ENCODE data around the gene NTSR1.

Gene NTSR1

DNA sequence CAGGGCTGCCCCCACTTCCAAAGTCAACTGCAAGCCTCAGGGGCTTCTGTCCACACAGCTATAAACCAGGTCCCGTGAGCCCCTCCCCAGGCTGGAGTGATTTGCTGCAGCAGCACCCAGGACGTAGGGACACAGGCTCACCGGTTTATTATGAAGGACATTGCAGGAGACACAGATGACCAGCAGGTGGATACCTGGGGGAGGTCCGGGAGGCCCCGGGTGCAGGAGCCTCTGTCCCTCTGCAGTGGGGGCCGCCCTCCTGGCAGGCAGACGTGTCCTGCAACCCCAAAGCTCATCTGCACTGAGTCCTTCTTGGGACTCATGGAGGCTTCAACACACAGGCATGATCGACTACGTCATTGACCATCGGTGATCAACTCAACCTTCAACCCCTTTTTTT is 14.5 kb upstream of the NTSR1 start:
- DNase-seq (ENCODE audit: low spot score), result no peak

DNA sequence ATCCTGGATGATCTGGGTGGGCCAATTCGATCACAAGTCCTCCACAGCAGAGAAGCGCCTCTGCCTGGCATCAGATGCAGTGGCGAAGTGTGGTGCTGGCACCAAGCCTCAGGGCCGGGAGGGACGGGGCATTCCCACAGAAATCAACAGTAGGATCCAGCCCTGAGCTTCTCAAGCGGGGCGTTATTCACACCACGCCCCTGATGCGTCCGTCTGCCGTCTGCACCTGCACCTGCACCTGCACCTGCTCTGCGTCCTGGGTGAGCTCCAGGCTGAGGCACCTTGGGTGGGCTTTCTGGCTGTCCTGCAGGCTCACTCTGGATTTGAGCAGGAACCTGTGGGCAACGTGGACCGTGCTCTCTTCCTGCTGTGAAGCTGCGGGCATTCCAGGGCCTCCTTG is 13.8 kb upstream of the NTSR1 start:
- DNase-seq (ENCODE audit: low spot score), result no peak

DNA sequence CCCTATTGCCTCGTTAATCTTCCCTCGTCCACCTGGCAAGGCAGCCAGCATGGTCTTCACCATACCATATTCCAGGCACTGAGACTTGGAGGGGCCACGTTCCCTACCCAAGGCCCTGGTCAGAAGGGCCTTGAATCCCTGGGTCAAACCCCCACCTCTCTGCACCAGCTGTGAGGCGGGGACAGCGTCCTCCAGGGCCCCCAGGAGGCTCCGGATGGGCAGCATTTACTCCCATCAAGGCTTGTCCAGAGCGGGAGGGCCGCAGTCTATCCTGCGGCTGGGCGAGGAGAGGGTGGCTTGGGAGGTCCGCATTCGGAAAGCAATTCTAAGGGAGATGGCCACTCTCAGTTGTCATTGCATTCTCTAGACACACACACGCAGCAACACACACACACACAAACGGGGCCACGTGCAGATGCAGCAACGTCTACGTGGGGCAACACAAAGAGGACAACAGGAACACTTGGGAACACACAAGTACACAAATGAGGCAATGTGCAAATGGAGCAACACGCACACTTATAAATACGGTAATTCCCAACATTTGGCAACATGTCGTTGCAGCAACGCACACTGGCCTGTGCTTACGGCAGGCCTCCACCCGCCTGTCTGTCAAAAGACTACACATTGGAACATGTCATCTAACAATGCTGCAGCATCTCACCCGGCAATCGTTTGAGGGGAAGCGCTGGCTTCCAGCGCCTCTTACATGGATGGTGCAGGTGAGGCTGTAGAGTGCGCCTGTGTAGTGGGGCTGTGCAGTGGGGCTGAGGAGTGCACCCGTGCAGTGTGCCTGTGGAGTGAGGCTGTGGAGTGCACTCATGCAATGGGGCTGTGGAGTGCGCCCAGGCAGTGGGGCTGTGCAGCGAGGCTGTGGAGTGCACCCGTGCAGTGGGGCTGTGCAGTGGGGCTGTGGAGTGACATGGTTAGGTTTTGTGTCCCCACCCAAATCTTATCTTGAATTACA is 12.9 kb upstream of the NTSR1 start:
- DNase-seq (ENCODE audit: low spot score), result no peak

DNA sequence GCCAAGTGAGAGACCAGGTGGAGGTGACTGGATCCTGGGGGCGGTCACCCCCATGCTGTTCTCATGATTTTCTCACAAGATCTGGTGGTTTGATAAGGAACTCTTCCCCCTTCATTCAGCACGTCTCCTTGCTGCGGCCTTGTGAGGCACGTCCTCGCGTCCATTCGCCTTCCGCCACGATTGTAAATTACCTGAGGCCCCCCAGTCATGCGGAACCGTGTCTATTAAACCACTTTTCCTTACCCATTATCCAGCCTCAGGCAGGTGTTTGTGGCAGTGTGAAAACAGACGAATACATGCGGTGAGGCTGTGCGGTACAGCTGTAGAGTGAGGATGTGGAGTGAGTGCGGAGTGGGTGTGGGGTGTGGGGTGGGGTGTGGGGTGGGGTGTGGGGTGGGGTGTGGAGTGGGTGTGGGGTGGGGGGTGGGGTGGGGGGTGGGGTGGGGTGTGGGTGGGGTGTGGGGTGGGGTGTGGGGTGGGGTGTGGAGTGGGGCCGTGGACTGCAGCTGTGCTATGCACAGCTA is 12.1 kb upstream of the NTSR1 start:
- DNase-seq (ENCODE audit: low spot score), result no peak

DNA sequence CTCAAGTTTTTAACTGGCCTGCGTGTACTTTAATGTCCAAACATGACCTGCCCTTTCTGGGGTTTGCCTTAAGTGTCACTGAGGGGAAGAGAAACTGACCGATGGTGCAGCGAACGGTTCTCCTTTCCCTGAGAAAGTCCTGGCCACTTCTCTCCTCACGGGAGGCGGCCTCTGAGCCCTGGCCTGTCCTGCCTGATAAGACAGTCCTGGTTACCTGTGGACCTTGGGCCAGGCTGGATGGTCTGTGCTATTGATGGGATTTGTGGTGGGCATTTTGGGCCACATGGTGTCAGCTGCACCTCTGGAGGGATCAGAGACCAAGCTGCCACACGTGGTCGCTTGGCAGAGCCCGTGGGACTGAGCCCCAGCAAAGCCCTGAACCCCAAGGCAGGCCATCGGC is 11.6 kb upstream of the NTSR1 start:
- DNase-seq (ENCODE audit: low spot score), result no peak

DNA sequence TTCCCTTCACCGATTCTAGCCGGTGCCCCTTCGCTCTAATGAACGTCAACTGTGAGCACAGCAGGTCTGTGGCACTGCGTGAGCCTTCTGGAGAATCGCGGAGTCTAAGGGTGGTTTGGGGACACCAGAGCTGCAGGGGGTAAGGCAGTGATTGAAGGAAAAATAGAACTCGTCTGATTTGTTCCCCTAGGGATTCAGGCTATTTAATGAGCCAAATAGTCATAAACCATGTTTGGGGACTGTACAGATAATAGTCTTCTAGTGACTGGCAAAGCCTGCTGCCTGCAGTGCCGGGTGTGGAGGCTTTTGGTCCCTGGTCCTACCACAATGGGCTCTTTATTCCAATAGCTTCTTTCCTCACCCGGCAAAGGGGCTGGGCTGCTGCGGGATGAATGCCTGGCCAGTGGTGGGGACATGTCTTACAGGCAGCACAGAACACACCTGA is 11.1 kb upstream of the NTSR1 start:
- DNase-seq (ENCODE audit: low spot score), result no peak

DNA sequence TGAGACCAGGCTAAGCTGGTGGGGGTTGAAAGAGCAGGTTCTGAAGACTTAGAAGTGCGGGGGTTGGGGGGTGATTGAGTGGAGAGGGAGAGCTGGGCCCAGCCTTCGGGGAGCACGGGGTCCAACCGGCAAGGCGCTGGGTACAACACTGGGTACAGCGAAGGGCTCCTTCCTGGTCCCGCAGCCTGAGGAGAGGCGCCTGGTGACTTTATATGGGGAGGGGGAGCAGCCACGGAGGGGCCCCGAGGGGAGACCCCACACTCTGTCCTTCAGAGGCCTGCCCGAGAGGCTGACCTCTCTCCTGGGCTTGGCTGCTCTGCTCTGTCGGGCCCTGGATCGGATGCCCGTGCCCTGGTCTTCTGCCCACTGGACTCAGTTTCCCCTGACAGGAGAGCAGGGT is 10.4 kb upstream of the NTSR1 start:
- no peak for DNase-seq (ENCODE audit: low spot score)

DNA sequence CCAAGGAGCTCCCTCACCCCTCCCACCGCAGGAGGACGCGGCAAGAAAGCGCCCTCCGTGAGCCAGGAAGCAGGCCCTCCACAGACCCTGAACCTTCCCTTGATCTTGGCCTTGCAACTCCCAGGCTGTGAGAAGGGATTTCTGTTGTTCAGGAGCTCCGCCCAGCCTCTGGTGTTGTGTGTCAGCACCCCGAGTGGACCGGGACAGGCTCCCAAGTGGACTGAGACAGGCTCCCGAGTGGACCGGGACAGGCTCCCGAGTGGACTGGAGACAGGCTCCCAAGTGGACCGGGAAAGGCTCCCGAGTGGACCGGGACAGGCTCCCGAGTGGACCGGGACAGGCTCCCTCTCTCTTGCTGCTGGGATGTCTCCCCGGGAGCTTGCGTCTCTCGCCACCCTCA is 9.3 kb upstream of the NTSR1 start:
- DNase-seq (ENCODE audit: low spot score), result no peak

DNA sequence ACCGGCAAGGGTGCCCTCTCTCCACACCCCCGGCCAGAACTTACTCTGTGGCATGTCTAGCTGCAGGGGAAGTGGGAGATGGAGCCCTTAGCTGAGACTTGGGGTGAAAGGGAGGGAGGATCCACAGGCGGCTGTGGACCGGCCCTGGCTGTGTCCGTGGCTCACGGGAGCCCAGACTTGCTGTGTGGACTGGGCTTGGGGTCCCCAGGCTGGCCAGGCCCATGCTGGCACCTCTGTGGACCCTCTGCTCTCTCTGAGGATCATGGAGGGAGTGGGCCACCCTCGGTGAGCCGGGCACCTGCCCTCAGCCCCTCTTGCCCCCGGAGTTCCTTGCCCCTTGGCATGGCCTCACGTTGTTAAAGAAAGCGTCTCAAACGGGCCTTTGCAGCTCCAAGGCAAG is 8.9 kb upstream of the NTSR1 start:
- DNase-seq (ENCODE audit: low spot score), result no peak

DNA sequence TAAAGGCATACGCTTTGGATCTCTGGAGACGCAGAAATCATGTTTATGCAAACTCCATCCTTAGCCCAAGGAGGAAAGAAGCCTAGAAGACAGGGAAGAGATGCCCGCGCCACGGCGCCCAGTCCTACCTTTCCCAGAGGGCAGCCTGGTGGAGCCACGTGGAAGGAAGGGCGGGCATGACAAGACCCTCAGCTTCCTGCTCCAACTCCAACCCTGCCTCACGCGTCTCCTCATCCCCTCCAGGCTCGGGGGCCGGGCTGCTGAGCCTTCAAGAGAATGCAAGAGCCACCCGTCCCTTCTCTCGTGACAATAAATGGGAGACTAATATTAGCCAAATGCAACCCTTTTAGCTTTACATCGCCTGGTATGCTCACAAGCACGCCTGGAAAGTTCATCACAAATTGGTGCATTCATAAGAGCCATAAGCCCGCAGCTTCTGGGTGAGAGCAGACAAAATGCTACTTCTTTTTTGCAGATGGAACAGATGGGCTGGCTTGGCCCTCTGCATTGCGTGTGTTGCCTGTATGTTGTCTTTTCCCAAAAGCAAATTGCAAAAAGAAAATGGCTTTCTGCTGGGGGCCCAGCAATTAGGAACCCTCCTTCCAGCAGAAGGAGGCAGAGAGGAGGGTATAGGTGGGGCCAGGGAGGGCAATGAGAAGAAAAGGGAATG is 8.2 kb upstream of the NTSR1 start:
- no peak for DNase-seq (ENCODE audit: low spot score)

DNA sequence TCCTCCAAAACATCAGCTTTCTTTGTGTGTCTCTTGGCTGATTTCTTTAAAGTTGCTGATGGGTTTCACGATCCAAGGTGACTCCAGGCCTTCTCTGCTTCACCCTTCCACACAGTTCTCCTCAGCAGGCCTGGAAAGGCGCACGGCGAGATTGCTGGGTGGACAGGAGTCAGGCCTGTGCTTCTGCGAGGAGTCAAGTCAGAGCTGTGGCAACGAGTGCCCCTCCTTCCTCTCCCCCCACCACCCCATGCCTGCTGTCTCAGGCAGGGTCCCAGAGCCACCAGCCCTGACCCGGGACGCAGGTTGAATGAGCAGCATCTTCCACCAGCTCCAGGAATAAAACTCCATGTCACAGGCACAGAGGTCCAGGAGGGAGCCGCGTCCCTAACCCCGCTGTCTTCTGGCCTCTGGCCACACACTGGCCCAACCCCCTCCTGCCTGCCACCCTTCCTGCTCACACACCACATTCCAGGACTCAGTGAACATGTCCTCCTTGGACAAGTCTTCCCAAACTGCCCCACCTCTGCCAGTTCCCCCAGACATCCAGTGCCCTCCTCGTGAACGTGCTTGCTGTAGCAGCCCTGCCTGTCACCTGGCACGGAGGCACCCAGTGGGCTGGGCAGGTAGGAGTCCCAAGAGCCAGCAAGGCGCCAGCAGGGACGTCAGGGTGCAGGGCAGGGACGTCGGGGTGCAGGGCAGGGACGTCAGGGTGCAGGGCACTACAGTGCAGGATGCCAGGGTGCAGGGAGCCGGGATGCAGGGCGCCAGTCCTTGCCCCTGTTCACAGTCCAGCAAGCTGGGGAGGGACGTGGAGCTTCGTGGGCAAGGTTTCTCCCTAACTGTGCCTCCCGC is 7.2 kb upstream of the NTSR1 start:
- no peak for DNase-seq (ENCODE audit: low spot score)

DNA sequence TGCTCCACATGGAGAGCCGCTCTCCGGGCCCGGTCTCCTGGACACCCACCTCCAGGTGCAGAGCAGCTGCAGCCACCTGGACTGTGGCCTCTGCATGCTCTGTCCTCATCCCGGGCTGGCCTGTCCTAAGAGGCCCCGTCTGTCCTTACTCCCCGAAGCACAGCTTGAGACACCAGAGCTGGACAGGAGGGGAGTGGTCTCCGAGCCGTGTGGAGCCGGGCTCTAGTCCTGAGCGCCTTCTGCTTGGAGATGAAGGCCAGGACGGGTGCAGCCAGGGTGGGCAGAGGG is 6.7 kb upstream of the NTSR1 start:
- DNase-seq (ENCODE audit: low spot score), result no peak

DNA sequence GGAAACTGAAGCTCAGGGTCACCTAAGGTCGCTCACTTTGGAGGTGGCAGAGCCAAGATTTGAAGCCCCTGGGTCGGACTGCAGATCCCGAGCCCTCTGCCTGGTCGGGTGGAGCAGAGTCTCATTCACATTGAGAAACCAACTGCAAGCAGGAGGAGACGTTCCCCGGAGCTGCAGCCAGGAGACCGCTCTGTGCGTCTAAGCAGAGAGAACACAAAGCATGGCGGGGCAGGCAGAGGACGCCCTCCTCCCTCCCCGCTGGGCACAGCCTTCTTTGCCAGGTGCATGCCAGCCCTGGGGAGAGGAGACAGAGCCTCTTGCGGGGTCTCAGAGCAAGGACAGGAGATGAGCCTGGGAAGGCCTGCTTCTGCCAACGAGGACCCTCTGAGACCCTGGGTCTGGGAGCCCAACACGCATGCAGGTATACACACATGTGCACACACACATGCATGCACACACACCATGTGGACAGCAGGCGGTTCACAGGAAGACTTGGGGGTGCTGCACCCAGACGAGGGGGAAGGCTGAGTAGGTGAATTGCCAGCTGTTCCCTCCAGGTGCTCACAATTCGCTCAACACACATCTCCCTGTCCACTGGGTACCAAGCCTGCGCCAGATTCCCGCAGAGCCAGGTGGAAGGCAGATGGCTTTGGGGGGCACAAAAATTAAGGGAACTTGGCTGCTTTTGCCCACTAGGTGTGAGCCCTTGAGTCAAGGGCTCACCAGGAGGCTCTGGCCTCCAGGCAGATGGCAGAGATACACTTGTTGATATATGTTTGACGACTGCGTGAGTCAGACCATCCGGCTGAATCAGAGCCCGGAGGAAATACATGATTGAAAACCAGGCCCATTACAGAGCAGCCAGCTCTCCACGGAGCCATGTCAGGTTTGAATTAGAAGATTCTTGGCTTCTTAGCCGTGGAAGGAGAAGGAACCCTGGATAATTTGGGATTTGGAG is 5.5 kb upstream of the NTSR1 start:
- DNase-seq (ENCODE audit: low spot score), result peak; percentile 91

DNA sequence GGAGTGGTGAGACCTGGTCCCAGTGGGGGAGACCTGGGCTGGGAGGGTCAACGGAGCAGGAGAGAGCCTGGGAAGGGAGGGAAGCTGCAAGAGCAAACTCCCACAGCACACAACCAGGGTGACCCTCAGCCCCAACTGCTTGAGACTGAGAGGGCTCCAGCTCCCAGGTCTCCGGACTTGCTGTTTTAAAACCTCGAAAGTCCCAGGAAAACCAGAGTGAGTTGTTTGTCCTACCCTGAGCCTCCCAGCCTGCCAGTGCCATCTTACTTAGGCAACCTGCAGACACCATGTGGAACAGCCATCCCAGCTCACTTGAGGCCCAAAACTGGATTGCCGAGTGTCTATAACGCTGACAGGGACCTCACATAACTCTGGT is 4.8 kb upstream of the NTSR1 start:
- no peak for DNase-seq (ENCODE audit: low spot score)

DNA sequence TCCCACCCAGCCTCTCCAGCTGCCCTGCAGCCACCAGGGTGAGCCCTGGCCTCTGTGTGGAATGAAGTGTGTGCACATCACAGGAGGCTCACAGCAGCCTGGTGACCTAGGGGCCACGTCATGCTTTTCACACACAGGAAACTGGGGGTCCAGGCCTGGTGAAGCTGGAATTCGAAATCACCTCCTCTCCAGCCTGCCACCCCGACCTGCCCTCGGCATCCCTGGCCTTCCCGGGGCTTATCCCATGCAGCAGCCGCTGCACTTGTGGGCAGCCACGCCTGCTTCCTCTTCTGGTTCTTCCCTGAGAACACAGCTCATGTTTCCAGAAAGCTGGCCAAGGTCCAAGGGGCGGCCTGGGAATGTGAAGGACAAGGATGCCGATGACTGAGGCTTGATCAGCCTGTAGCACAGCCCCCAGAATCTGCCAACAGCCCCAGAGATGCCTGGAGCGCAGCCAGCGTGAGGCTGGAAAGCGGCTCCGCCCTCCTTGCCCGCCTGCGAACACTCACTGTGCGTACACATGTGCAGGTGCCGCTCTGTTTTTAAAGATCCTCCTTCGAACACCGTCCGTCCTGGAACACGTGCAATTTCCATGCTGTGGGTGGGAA is 4.2 kb upstream of the NTSR1 start:
- peak; percentile 92 for DNase-seq (ENCODE audit: low spot score)

DNA sequence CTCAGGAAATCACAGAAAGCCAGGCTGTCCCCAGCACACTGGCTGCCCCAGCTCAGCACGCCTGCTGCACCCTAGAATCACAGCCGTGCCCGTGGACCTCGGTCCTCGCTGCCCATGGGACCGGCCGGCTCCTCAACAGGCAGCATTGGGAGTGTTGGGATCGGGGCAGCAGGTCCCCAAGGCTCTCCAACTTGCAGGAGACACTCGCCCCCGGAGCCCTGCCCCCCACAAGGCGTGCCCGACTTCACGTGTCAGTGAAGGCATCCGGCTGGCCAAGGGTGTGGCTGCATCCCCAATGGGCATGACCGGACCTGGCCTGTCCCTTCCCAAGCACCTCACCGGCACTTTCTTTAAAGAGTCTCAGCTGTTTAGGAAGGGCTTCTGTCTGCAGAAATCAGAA is 3.0 kb upstream of the NTSR1 start:
- DNase-seq (ENCODE audit: low spot score), result no peak

DNA sequence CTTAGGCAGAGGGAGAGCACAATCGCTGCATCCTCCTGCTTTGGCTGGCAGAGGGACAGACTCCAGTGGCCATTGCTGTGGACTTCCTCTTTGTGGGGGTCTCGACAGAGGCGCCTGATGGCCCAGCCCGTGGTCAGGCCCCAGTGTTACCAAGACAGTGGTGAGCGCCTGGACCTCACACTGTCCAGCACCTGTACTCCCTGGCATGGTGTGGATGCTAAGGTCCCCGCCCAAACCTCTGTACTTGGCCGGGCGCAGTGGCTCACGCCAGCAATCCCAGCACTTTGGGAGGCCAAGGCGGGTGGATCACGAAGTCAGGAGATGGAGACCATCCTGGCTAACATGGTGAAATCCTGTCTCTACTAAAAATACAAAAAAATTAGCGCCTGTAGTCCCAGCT is 2.3 kb upstream of the NTSR1 start:
- no peak for DNase-seq (ENCODE audit: low spot score)

DNA sequence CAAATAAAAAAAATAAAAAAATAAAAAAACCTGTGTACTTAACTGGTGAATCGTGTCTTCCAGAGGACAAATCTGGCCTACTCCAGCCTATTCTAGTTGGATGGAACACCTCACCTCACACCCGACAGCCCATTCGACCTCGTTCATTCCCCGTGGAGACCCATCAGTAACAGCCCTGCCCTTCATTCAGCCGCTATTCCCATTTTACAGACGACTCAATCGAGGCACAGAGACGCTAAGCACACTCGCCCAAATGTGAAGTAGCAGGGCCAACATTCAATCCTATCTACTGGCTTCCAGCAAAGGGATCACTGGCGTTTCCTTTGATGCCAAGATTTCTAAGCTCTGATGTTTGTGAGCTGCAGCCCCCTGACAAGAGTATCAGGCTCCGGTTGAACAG is 1.8 kb upstream of the NTSR1 start:
- no peak for DNase-seq (ENCODE audit: low spot score)

DNA sequence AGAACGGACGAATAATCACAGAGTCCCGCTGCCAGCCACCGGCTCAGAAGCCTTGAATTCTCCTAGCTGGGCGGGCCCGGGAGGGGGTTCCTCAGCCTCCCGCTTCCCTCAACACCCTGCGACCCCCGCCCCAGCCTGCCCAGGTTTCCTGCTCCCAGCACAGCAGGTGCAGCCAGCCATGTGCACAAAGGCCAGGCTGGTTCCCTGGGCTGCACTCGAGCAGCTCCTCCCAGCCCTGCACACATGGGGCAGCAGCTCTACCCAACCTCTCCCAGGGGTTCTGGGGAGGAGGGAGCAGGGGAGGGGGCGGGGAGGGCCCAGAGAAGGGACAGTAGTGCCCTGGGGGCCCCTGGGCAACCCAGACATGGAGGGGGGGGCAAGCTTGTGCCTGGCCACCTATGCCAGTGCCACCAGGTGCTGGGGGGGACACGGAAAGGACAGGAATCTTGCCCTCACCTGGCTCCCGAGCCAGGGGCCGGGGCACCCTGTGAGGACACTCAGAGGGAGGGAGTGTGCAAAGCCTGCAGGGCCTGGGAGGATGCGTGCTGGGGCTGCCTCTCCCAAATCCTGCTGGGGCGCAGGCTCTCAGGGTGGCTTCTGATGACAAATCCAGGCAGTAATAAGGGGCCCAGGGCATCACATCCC is 1.2 kb upstream of the NTSR1 start:
- no peak for DNase-seq (ENCODE audit: low spot score)

DNA sequence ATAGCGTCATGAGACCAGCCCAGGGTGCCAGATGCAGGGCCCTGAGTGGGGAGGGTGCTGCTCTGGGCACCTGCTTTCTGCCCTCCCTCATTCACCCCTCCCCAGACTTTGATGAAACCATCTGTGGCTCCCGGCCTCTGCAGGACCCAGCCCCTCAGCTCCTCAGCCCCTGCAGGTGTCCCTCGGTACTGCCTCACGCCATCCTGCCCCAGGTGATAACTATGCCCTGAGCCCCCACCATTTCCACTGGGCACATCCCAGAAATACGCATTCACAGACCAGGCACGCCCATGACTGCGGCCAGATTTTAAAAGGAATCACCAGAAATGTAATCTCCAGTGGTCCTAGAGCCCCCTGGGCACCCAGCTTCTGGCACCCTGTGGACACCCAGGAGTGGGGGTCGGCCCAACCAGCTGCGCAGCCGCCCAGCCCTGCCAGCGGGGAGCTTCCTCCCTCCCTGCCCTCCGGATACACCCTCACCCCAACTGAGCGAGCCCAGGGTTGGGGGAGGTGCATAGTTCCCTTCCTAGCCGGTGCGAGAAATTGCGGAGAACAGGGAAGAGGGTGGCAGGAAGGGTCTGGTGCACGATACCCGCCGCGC is 615 bp upstream of the NTSR1 start:
- no peak for DNase-seq (ENCODE audit: low spot score)

Data from GM03348 (cell line).